SK-N-SH (cell line): ENCODE data around the gene C14orf180. TPM values are rescaled to one million over a fixed set of nuclear protein-coding genes. Genes with fewer than 3 reads are reported as not detected.
A peak's percentile ranks its signal among the peaks of the same experiment; 100 is the strongest.

Experiments used
- CTCF ChIA-PET: fragments of 300-600, 350-600 bp; formaldehyde crosslinking; extraction: SDS; loops from one replicate; lab custom pipeline; 2021; lab: Yijun Ruan, JAX
- POLR2A ChIA-PET: fragments of 350-600 bp; sonication (Branson Sonifier 250); formaldehyde crosslinking; extraction: SDS; loops from one replicate; lab custom pipeline; 2020; ENCODE audit warnings: antibody characterized with exemption, inconsistent platforms; lab: Yijun Ruan, JAX
- DNase-seq: peaks from one replicate; pipeline ENCODE4 v3.0.0; 2012
- H2AFZ ChIP-seq: fragments of 200-600 bp; sonication (generic); 2 replicates; pipeline ENCODE4 v1.8.1; 2016; ENCODE audit warnings: antibody characterized with exemption, mild to moderate bottlenecking, low read depth
- H3F3A ChIP-seq: fragments of 200-600 bp; sonication (generic); replicated peaks from 2 replicates; pipeline ENCODE3; 2016; ENCODE audit warnings: antibody characterized with exemption, mild to moderate bottlenecking; ENCODE audit not compliant: insufficient read depth
- H3K27ac ChIP-seq, 2 experiments: fragments of 200-500 bp in 1 of 2; fragments of 200-600 bp in 1 of 2; sonication (Bioruptor generic) in 1 of 2; sonication (generic), shearing (Covaris generic) in 1 of 2; 2 replicates each; pipeline versions ENCODE4 v1.5.1 to v1.6.1; 2014 to 2016; ENCODE audit warnings: low read depth in 2 of 2, inconsistent platforms in 1 of 2, low read length in 1 of 2, mild to moderate bottlenecking in 1 of 2, mixed read lengths in 1 of 2
- H3K27me3 ChIP-seq: fragments of 200-600 bp; sonication (generic), shearing (Covaris generic); 2 replicates; pipeline ENCODE4 v1.6.1; 2016; ENCODE audit warnings: mixed run types; ENCODE audit not compliant: insufficient read depth
- H3K36me3 ChIP-seq, 2 experiments: fragments of 200-500 bp in 1 of 2; fragments of 200-600 bp in 1 of 2; sonication (Bioruptor generic) in 1 of 2; sonication (generic) in 1 of 2; replicated peaks in 1 of 2; 2 replicates each; pipeline versions ENCODE3 to v1.5.1; 2014 to 2016; ENCODE audit warnings: low read length in 1 of 2, mild to moderate bottlenecking in 1 of 2; ENCODE audit not compliant: insufficient read depth in 2 of 2, control insufficient read depth in 1 of 2
- H3K4me1 ChIP-seq, 2 experiments: fragments of 200-500 bp in 1 of 2; fragments of 200-600 bp in 1 of 2; sonication (Bioruptor generic) in 1 of 2; sonication (generic), shearing (Covaris generic) in 1 of 2; 2 replicates each; pipeline versions ENCODE4 v1.5.1 to v1.6.1; 2014 to 2016; ENCODE audit warnings: low read depth in 1 of 2, low read length in 1 of 2, mixed run types in 1 of 2; ENCODE audit not compliant: insufficient read depth in 2 of 2, control insufficient read depth in 1 of 2
- H3K4me2 ChIP-seq: fragments of 200-600 bp; sonication (generic), shearing (Covaris generic); 2 replicates; pipeline ENCODE4 v1.6.1; 2017; ENCODE audit warnings: mixed run types
- H3K4me3 ChIP-seq, 2 experiments: fragments of 200-500 bp in 1 of 2; fragments of 200-600 bp in 1 of 2; sonication (Bioruptor generic) in 1 of 2; sonication (generic), shearing (Covaris generic) in 1 of 2; 2 replicates each; pipeline versions ENCODE4 v1.5.1 to v1.8.1; 2014 to 2016; ENCODE audit warnings: low read depth in 2 of 2, inconsistent platforms in 1 of 2, low read length in 1 of 2, mild to moderate bottlenecking in 1 of 2, mixed read lengths in 1 of 2, moderate library complexity in 1 of 2
- H3K79me2 ChIP-seq: fragments of 200-600 bp; sonication (generic); 2 replicates; pipeline ENCODE4 v1.8.1; 2017; ENCODE audit warnings: mild to moderate bottlenecking; ENCODE audit not compliant: insufficient read depth
- H3K9ac ChIP-seq: fragments of 200-600 bp; sonication (generic); 2 replicates; pipeline ENCODE4 v1.6.1; 2017; ENCODE audit warnings: mixed run types
- H3K9me2 ChIP-seq: fragments of 200-600 bp; sonication (generic); 2 replicates; pipeline ENCODE4 v1.6.1; 2017; ENCODE audit warnings: mixed run types
- H3K9me3 ChIP-seq: fragments of 200-600 bp; sonication (generic); 2 replicates; pipeline ENCODE4 v1.6.1; 2017; ENCODE audit warnings: mixed run types, mild to moderate bottlenecking, moderate library complexity
- H4K20me1 ChIP-seq: fragments of 200-600 bp; sonication (generic); 2 replicates; pipeline ENCODE4 v1.6.1; 2017; ENCODE audit warnings: mild to moderate bottlenecking, mixed run types; ENCODE audit not compliant: insufficient read depth
- CHD2 ChIP-seq: fragments of 150-350 bp; IDR thresholded peaks from 2 replicates; pipeline ENCODE4 v1.6.1; 2018; ENCODE audit warnings: low read length; ENCODE audit not compliant: partially characterized antibody
- ELF1 ChIP-seq: IDR thresholded peaks from 2 replicates; pipeline ENCODE4 v1.4.0; 2012
- EP300 ChIP-seq, 2 experiments: IDR thresholded peaks; 2 replicates each; pipeline versions ENCODE4 v1.4.0 to v1.6.1; 2012; ENCODE audit warnings: borderline replicate concordance in 1 of 2, low read depth in 1 of 2, low read length in 1 of 2
- FOSL2 ChIP-seq: IDR thresholded peaks from 2 replicates; pipeline ENCODE4 v1.4.0; 2012; ENCODE audit warnings: low read depth, mild to moderate bottlenecking, moderate library complexity, borderline replicate concordance
- FOXJ3 ChIP-seq: sonication (generic); formaldehyde crosslinking; IDR thresholded peaks from 2 replicates; pipeline ENCODE4 v1.5.1; 2020; ENCODE audit warnings: mild to moderate bottlenecking, missing genetic modification reagents
- FOXM1 ChIP-seq: IDR thresholded peaks from 2 replicates; pipeline ENCODE4 v1.4.0; 2012; ENCODE audit warnings: low read depth, mild to moderate bottlenecking
- GATA2 ChIP-seq: sonication (generic); formaldehyde crosslinking; IDR thresholded peaks from 2 replicates; pipeline ENCODE4 v1.5.0; 2020; ENCODE audit warnings: mild to moderate bottlenecking, missing genetic modification reagents
- JUND ChIP-seq: IDR thresholded peaks from 2 replicates; pipeline ENCODE4 v1.4.0; 2012
- MAX ChIP-seq: IDR thresholded peaks from 2 replicates; pipeline ENCODE4 v1.4.0; 2012; ENCODE audit warnings: low read depth
- RAD21 ChIP-seq: IDR thresholded peaks from 2 replicates; pipeline ENCODE4 v1.6.1; 2012; ENCODE audit warnings: mild to moderate bottlenecking, low read length
- REST ChIP-seq: IDR thresholded peaks from 2 replicates; pipeline ENCODE4 v1.6.1; 2012; ENCODE audit warnings: mild to moderate bottlenecking, low read depth, low read length, moderate library complexity
- SIN3A ChIP-seq: IDR thresholded peaks from 2 replicates; pipeline ENCODE4 v1.6.1; 2012; ENCODE audit warnings: low read depth, mild to moderate bottlenecking, low read length, moderate library complexity, borderline replicate concordance
- TAF1 ChIP-seq: IDR thresholded peaks from 2 replicates; pipeline ENCODE4 v1.6.1; 2012; ENCODE audit warnings: low read depth, mild to moderate bottlenecking, low read length, moderate library complexity, borderline replicate concordance
- TCF12 ChIP-seq: IDR thresholded peaks from 2 replicates; pipeline ENCODE4 v1.4.0; 2012
- YY1 ChIP-seq: IDR thresholded peaks from 2 replicates; pipeline ENCODE4 v1.4.0; 2012; ENCODE audit warnings: low read depth, mild to moderate bottlenecking
- ZBTB33 ChIP-seq: IDR thresholded peaks from 2 replicates; pipeline ENCODE4 v1.4.0; 2012; ENCODE audit warnings: low read depth, borderline replicate concordance
- WGBS: methylation state at CpG from one replicate; pipeline ENCODE4 v1.1.6; 2017; ENCODE audit warnings: low lambda C conversion rate; 5-methylcytosine and 5-hydroxymethylcytosine counted together
- polyA plus RNA-seq, 3 experiments: library from polyadenylated mRNA; depleted of rRNA; stranded (reverse); fragments of >200 nt; gene quantifications; 2 replicates each; pipeline ENCODE4 v1.2.3, GENCODE V29; 2012
- TF ChIP-seq, protein P1 (sequence below): fragments of 150-350 bp; IDR thresholded peaks from 2 replicates; pipeline ENCODE4 v1.6.1; 2017; ENCODE audit warnings: antibody characterized with exemption, low read length, low read depth, borderline replicate concordance

The C14orf180 gene
- polyA plus RNA-seq, 1 of the 3 experiments (the other 2 are of a cell fraction) = not detected

DNA sequence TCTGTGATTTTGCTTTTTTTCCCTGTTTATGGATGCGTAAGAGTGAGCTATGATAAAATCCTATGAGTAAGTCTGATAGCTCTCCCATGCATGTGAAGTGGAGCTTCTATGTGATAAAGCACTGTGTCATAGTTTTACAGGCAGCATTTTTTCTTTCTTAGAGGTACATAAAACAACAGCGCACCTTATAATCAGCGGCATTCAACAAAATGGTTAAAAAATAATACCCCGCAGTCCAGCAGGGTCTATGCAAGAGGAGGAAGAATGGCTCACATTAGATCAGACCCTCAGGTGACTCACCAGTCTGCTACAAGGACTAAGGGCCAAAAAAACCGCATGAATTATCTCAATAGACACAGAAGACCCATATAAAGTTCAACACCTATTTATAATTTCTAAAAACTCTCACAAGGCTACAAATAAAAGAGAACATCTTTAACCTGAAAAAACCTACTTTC is 58.0 kb downstream of the C14orf180 start:
- Histone ChIP-seq H3K27ac (no peak overlapping the region), H3K9ac (no peak overlapping the region), H4K20me1 (no peaks in the 10 kb centered on the region), H3K4me2 (no peak overlapping the region), H3K36me3 (no peaks in the 10 kb centered on the region), H2AFZ (no peak overlapping the region), H3K4me3 (no peak overlapping the region), H3K27me3 (no peaks in the 10 kb centered on the region), H3K9me3 (no peaks in the 10 kb centered on the region), H3K79me2 (no peaks in the 10 kb centered on the region), H3F3A (no peaks in the 10 kb centered on the region), H3K9me2 (no peaks in the 10 kb centered on the region), H3K4me1 (peaks cover 0 to 13% of the 10 kb centered on the region in 2 experiments; a peak in 2 of 4 replicates)
- 64% methylated on average over 5 of the region's 5 CpGs for WGBS
- no peak for DNase-seq
- ChIA-PET POLR2A (no interaction called here), CTCF (interaction anchor here (1.1 to 3.5 kb wide), 4 partner anchors 42 to 559 kb away, joined by 3 to 55 read pairs (median 11); no protein-coding TSS in a partner anchor)
- TF ChIP-seq TCF12 (no peak), CHD2 (no peak), FOXM1 (no peak), EP300 (IDR thresholded peaks at IDR 0.05; ENCODE audit: borderline replicate concordance in 1 of 2, low read depth in 1 of 2, low read length in 1 of 2) (no peak), MAX (no peak), SIN3A (no peak), ELF1 (no peak), FOSL2 (no peak), FOXJ3 (CRISPR knock-in tag) (no peak), JUND (no peak), YY1 (no peak), TAF1 (no peak), GATA2 (CRISPR knock-in tag) (no peak)
- TF ChIP-seq, protein P1, sequence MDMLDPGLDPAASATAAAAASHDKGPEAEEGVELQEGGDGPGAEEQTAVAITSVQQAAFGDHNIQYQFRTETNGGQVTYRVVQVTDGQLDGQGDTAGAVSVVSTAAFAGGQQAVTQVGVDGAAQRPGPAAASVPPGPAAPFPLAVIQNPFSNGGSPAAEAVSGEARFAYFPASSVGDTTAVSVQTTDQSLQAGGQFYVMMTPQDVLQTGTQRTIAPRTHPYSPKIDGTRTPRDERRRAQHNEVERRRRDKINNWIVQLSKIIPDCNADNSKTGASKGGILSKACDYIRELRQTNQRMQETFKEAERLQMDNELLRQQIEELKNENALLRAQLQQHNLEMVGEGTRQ = no peak

DNA sequence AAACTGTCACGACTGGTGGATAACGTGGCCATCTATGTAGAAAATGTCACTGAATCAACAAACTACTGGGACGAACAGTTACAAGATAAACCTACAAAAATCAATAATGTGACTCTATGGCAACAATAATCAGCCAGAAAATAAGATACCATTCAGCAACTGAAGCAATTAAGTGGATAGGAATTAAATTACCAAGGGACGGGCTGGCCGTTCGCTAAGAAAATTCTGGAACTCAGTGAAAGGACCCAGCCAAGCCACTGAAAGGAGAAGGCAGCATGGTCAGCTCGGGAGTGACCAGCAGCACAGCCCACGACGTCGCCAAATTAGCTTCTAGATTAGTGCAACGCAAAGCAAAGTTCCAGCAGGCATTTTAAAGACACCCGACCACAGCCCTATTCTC is 58.6 kb downstream of the C14orf180 start:
- Histone ChIP-seq H3K36me3 (no peaks in the 10 kb centered on the region), H3K9ac (no peak overlapping the region), H3K9me3 (no peaks in the 10 kb centered on the region), H3K9me2 (no peaks in the 10 kb centered on the region), H2AFZ (no peak overlapping the region), H3K79me2 (no peaks in the 10 kb centered on the region), H3K27me3 (no peaks in the 10 kb centered on the region), H4K20me1 (no peaks in the 10 kb centered on the region), H3K4me1 (peaks cover 0 to 12% of the 10 kb centered on the region in 2 experiments; a peak in 2 of 4 replicates), H3K27ac (no peak overlapping the region), H3F3A (no peaks in the 10 kb centered on the region), H3K4me3 (no peak overlapping the region), H3K4me2 (no peak overlapping the region)
- CTCF ChIA-PET = interaction anchor here (1.8 to 3.5 kb wide), 2 partner anchors 74 to 560 kb away, joined by 7 to 55 read pairs; no protein-coding TSS in a partner anchor
- 50% methylated on average over 12 of the region's 12 CpGs for WGBS
- peak; percentile 39 for DNase-seq
- TF ChIP-seq MAX = no peak
- no peak for TF ChIP-seq JUND
- TF ChIP-seq RAD21 = no peak
- no peak for TF ChIP-seq GATA2 (CRISPR knock-in tag)
- TF ChIP-seq REST = no peak
- TF ChIP-seq CHD2 = no peak
- no peak for TF ChIP-seq ELF1
- TF ChIP-seq FOXM1 = no peak
- TF ChIP-seq ZBTB33 = no peak
- POLR2A ChIA-PET = no interaction called here
